HepG2 (cell line): Measurements from ENCODE around the gene PIM1. TPM values are rescaled to one million over a fixed set of nuclear protein-coding genes. Genes with fewer than 3 reads are reported as not detected.

Experiments used
- ATAC-seq: fragments of 200-7000 bp; cut with Tn5 transposase; 3 replicates; pipeline ENCODE4 v1.9.1; 2020; ENCODE audit warnings: mild to moderate bottlenecking, moderate library complexity
- BruUV-seq: library from RNA; stranded (reverse); fragments of 400-500 nt; replicated peaks from 2 replicates; lab custom pipeline; 2021; lab: Mats Ljungman, UMichigan
- CTCF ChIA-PET: fragments of 300-600 bp; formaldehyde crosslinking; extraction: SDS; loops from one replicate; lab custom pipeline; 2021; ENCODE audit warnings: low total read pairs, inconsistent platforms, low intra/inter-chr PET ratio; lab: Yijun Ruan, JAX
- POLR2A ChIA-PET: fragments of 350-600 bp; sonication (Branson Sonifier 250); formaldehyde crosslinking; loops from one replicate; lab custom pipeline; 2020; ENCODE audit warnings: antibody characterized with exemption, inconsistent platforms; lab: Yijun Ruan, JAX
- DNase-seq: peaks from one replicate; pipeline ENCODE4 v3.0.0-alpha.2; 2015; ENCODE audit warnings: low spot score
- FAIRE-seq: peaks from 3 replicates; lab custom pipeline; 2011; peaks lifted over from hg19 to GRCh38; lab: Jason Lieb, UNC
- H2AFZ ChIP-seq: one replicate; pipeline ENCODE4 v1.6.1; 2011; ENCODE audit warnings: low read length, inconsistent platforms
- H3K27ac ChIP-seq: fragments of 300-600 bp; 3 replicates; pipeline ENCODE4 v1.8.0; 2011; ENCODE audit warnings: mixed run types, mild to moderate bottlenecking, mixed read lengths, low read length, inconsistent platforms; ENCODE audit not compliant: insufficient read depth; ENCODE audit errors: extremely low read length
- H3K27me3 ChIP-seq, 2 experiments: fragments of 200-600 bp in 1 of 2; 2 replicates in 1 of 2; 3 replicates in 1 of 2; pipeline versions ENCODE4 v1.6.0 to v1.8.0; 2011; ENCODE audit warnings: low read length in 2 of 2, mild to moderate bottlenecking in 2 of 2, moderate library complexity in 2 of 2, inconsistent platforms in 1 of 2; ENCODE audit not compliant: insufficient read depth in 2 of 2, control insufficient read depth in 1 of 2
- H3K36me3 ChIP-seq, 2 experiments: fragments of 200-600 bp in 1 of 2; replicated peaks in 1 of 2; 2 replicates in 1 of 2; 3 replicates in 1 of 2; pipeline versions ENCODE4 v1.5.1 to v1.8.0; 2011; ENCODE audit warnings: low read length in 2 of 2, inconsistent platforms in 1 of 2; ENCODE audit not compliant: insufficient read depth in 2 of 2, control insufficient read depth in 1 of 2
- H3K4me1 ChIP-seq: 2 replicates; pipeline ENCODE4 v1.5.1; 2012; ENCODE audit warnings: low read length, inconsistent platforms; ENCODE audit not compliant: insufficient read depth
- H3K4me2 ChIP-seq: 2 replicates; pipeline ENCODE4 v1.6.0; 2011; ENCODE audit warnings: low read depth, low read length, inconsistent platforms
- H3K4me3 ChIP-seq, 3 experiments: fragments of 200-600 bp in 1 of 3; sonication (generic), shearing (Covaris generic) in 1 of 3; replicated peaks in 1 of 3; 2 replicates each; pipeline ENCODE4 v1.5.1; 2011 to 2016; ENCODE audit warnings: low read length in 3 of 3, inconsistent platforms in 2 of 3, low read depth in 2 of 3, mild to moderate bottlenecking in 2 of 3, control low read depth in 1 of 3, mixed read lengths in 1 of 3; ENCODE audit not compliant: insufficient read depth in 1 of 3
- H3K79me2 ChIP-seq: one replicate; pipeline ENCODE4 v1.6.1; 2011; ENCODE audit warnings: low read length, inconsistent platforms; ENCODE audit not compliant: insufficient read depth
- H3K9ac ChIP-seq: 2 replicates; pipeline ENCODE4 v1.6.0; 2011; ENCODE audit warnings: mild to moderate bottlenecking, low read depth, low read length, inconsistent platforms; ENCODE audit not compliant: insufficient read depth
- H3K9me3 ChIP-seq: 2 replicates; pipeline ENCODE4 v1.5.1; 2012; ENCODE audit warnings: mild to moderate bottlenecking, low read length
- H4K20me1 ChIP-seq: 2 replicates; pipeline ENCODE4 v1.6.0; 2011; ENCODE audit warnings: inconsistent platforms, mild to moderate bottlenecking, low read length, moderate library complexity; ENCODE audit not compliant: insufficient read depth
- AGO1 ChIP-seq: fragments of 200-400 bp; formaldehyde crosslinking; IDR thresholded peaks from 2 replicates; pipeline ENCODE4 v1.6.1; 2017; ENCODE audit warnings: mild to moderate bottlenecking, low read depth, low read length, moderate library complexity; ENCODE audit not compliant: poor library complexity, severe bottlenecking
- ELF1 ChIP-seq: sonication (generic); formaldehyde crosslinking; IDR thresholded peaks from 2 replicates; pipeline ENCODE4 v1.4.0; 2020; ENCODE audit warnings: missing genetic modification reagents
- GFI1 ChIP-seq: sonication (generic); formaldehyde crosslinking; IDR thresholded peaks from 2 replicates; pipeline ENCODE4 v1.5.0; 2020; ENCODE audit warnings: missing genetic modification reagents, mild to moderate bottlenecking, borderline replicate concordance
- HDAC1 ChIP-seq: sonication (generic); formaldehyde crosslinking; IDR thresholded peaks from 2 replicates; pipeline ENCODE4 v1.5.1; 2020; ENCODE audit warnings: mild to moderate bottlenecking, missing genetic modification reagents
- IRF2 ChIP-seq: IDR thresholded peaks from 2 replicates; pipeline ENCODE4 v1.6.1; 2018; ENCODE audit warnings: missing genetic modification reagents, missing compliant biosample characterization
- RARA ChIP-seq: IDR thresholded peaks from 2 replicates; pipeline ENCODE4 v1.6.1; 2016; ENCODE audit warnings: missing genetic modification reagents, missing compliant biosample characterization
- RFXAP ChIP-seq: sonication (generic); formaldehyde crosslinking; IDR thresholded peaks from 2 replicates; pipeline ENCODE4 v1.4.0; 2020; ENCODE audit warnings: missing genetic modification reagents, borderline replicate concordance
- TCF12 ChIP-seq, 2 experiments: fragments of 450-650 bp in 1 of 2; sonication (generic) in 1 of 2; formaldehyde crosslinking in 1 of 2; IDR thresholded peaks; 2 replicates each; pipeline versions ENCODE4 v1.6.1 to v1.8.0; 2017 to 2022; ENCODE audit warnings: antibody characterized with exemption in 1 of 2, mild to moderate bottlenecking in 1 of 2, missing genetic modification reagents in 1 of 2, moderate library complexity in 1 of 2
- ZFY ChIP-seq: sonication (generic); formaldehyde crosslinking; IDR thresholded peaks from 2 replicates; pipeline ENCODE4 v1.4.0; 2020; ENCODE audit warnings: missing genetic modification reagents
- ZNF562 ChIP-seq: sonication (generic); formaldehyde crosslinking; IDR thresholded peaks from 2 replicates; pipeline ENCODE4 v1.8.0; 2022; ENCODE audit warnings: missing genetic modification reagents, borderline replicate concordance
- ZNF768 ChIP-seq: sonication (generic); formaldehyde crosslinking; IDR thresholded peaks from 2 replicates; pipeline ENCODE4 v1.4.0; 2020; ENCODE audit warnings: missing genetic modification reagents
- ZNF891 ChIP-seq: sonication (generic); formaldehyde crosslinking; IDR thresholded peaks from 2 replicates; pipeline ENCODE4 v1.5.0; 2020; ENCODE audit warnings: mild to moderate bottlenecking, missing genetic modification reagents
- WGBS: methylation state at CpG from one replicate; pipeline ENCODE4 v1.1.6; 2017; ENCODE audit warnings: low lambda C conversion rate; 5-methylcytosine and 5-hydroxymethylcytosine counted together
- in situ Hi-C: cut with HindIII; loops from 2 replicates; pipeline ENCODE4 v1.10.0; 2017; ENCODE audit warnings: low pct_unique_long_range_greater_than_20kb; ENCODE audit not compliant: extremely low pct_ligation_motif_present
- intact Hi-C: fragments of 100-400 bp; cut with micrococcal nuclease; formaldehyde crosslinking; loops from one replicate; pipeline ENCODE4 v1.10.0; 2022; ENCODE audit not compliant: unreplicated experiment
- polyA plus RNA-seq, 8 experiments: library from polyadenylated mRNA; depleted of rRNA in 3 of 8; stranded (reverse) in 7 of 8; unstranded in 1 of 8; fragments of >200 nt; fragmentation: Illumina TruSeq in 4 of 8; extraction: Trizol in 4 of 8; gene quantifications; 2 replicates each; pipeline versions ENCODE4 v1.2.1 to v1.2.3, GENCODE V29; 2011 to 2016; ENCODE audit warnings: low read depth in 4 of 8, missing spikeins in 1 of 8, mixed read lengths in 1 of 8; ENCODE audit not compliant: insufficient read depth in 1 of 8
- total RNA-seq, 5 experiments: library from RNA; depleted of rRNA; stranded (reverse); fragments of >200 nt; fragmentation: Illumina TruSeq; extraction: Trizol; gene quantifications; 2 replicates each; pipeline ENCODE4 v1.2.3, GENCODE V29; 2016; ENCODE audit warnings: low read depth in 1 of 5
- TF ChIP-seq, protein P1 (sequence below): sonication (generic); formaldehyde crosslinking; IDR thresholded peaks from 2 replicates; pipeline ENCODE4 v1.8.0; 2022; ENCODE audit warnings: missing genetic modification reagents, mild to moderate bottlenecking, inconsistent platforms, borderline replicate concordance
- TF ChIP-seq, protein P2 (sequence below): sonication (generic); formaldehyde crosslinking; IDR thresholded peaks from 2 replicates; pipeline ENCODE4 v1.4.0; 2020; ENCODE audit warnings: missing genetic modification reagents
- TF ChIP-seq, protein P3 (sequence below): sonication (generic); formaldehyde crosslinking; IDR thresholded peaks from 2 replicates; pipeline ENCODE4 v1.4.0; 2020; ENCODE audit warnings: missing genetic modification reagents
- TF ChIP-seq, protein P4 (sequence below): IDR thresholded peaks from 2 replicates; pipeline ENCODE4 v1.6.1; 2012; ENCODE audit warnings: low read depth, low read length, improper control_type of control experiment

PIM1 gene
- total and polyA plus RNA-seq, 2 of the 13 experiments (the other 11 are each of a cell fraction or from before 2014, with no cell fraction given): 29.4 to 117 TPM

DNA sequence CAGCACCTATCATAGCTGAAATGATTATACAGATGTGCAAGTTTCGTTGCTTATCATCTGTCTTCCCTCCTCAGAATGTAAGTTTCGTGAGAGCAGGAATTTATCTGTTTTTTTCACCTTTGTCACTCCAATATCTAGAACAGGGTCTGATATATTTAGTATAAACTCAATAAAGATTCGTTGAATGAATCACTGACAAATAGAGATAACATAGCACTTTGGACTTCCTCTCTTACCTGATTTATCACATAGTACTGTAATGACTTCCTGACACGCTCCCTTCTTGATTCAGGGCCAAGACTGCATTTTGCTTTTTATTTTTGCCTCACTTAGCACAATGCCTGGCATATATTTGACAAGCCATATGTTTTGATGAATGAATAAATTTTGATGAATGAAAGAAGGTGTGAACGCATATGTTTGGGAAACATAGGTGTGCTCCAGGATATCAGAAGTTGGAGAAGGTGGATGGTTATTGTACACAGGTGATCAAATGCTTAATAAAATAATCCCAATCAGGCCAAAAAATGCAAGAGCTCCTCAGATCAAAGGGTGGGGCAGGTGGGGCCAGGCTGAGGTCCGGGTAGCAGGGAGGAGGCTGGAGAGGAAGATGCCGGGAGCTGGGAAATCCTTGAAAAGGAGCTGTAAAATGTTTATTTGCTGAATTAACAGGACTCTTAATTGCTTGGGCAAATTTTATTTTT, 33.0 kb downstream of the PIM1 start:
- Histone ChIP-seq H3K4me1 (peaks cover 47% of the 10 kb centered on the region), H3K4me2 (0 out of 2 replicates have a peak overlapping the region, but pooled peaks have one; percentile 11), H4K20me1 (no peaks in the 10 kb centered on the region), H3K27ac (no peak overlapping the region), H3K27me3 (no peaks in the 10 kb centered on the region; a peak in 1 of 5 replicates), H3K4me3 (no peak overlapping the region), H3K9me3 (no peaks in the 10 kb centered on the region), H3K79me2 (no peaks in the 10 kb centered on the region), H2AFZ (no peak overlapping the region), H3K9ac (no peak overlapping the region), H3K36me3 (no peaks in the 10 kb centered on the region)
- intact Hi-C loops (no loop called here), in situ Hi-C loops (no loop called here)
- ChIA-PET POLR2A (interaction anchor here (0.9 to 1.6 kb wide), 3 partner anchors 9 to 129 kb away, joined by 3 to 4 read pairs (median 3); no protein-coding TSS in a partner anchor), CTCF (interaction anchor here (1.4 kb wide), 1 partner anchor 185 kb away, joined by 3 read pairs; no protein-coding TSS in a partner anchor)
- no peak for DNase-seq
- no TSS peak for BruUV-seq
- 17% methylated on average over 7 of the region's 7 CpGs for WGBS
- no peak for ATAC-seq
- FAIRE-seq: no peak
- TF ChIP-seq RFXAP (CRISPR knock-in tag): no peak
- TF ChIP-seq, protein P1, sequence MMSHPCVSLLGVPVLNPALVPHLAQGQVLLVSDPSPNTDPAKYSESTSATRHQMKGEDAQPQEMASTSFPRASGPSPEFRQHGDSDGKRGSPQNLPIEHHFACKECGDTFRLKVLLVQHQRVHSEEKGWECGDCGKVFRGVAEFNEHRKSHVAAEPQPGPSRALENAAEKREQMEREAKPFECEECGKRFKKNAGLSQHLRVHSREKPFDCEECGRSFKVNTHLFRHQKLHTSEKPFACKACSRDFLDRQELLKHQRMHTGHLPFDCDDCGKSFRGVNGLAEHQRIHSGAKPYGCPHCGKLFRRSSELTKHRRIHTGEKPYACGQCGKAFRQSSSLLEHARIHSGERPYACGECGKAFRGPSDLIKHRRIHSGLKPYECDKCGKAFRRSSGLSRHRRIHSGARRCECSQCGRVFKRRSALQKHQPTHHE: no peak
- TF ChIP-seq ZNF562 (CRISPR knock-in tag): no peak
- TF ChIP-seq, protein P2, sequence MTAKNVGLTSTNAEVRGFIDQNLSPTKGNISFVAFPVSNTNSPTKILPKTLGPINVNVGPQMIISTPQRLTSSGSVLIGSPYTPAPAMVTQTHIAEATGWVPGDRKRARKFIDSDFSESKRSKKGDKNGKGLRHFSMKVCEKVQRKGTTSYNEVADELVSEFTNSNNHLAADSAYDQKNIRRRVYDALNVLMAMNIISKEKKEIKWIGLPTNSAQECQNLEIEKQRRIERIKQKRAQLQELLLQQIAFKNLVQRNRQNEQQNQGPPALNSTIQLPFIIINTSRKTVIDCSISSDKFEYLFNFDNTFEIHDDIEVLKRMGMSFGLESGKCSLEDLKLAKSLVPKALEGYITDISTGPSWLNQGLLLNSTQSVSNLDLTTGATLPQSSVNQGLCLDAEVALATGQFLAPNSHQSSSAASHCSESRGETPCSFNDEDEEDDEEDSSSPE (CRISPR knock-in tag): no peak
- TF ChIP-seq, protein P3, sequence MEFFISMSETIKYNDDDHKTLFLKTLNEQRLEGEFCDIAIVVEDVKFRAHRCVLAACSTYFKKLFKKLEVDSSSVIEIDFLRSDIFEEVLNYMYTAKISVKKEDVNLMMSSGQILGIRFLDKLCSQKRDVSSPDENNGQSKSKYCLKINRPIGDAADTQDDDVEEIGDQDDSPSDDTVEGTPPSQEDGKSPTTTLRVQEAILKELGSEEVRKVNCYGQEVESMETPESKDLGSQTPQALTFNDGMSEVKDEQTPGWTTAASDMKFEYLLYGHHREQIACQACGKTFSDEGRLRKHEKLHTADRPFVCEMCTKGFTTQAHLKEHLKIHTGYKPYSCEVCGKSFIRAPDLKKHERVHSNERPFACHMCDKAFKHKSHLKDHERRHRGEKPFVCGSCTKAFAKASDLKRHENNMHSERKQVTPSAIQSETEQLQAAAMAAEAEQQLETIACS (CRISPR knock-in tag): no peak
- TF ChIP-seq RARA (CRISPR knock-in tag): 0 out of 2 replicates have a peak, but pooled peaks have one; percentile 21
- no peak for TF ChIP-seq ZNF768 (CRISPR knock-in tag)
- TF ChIP-seq ELF1 (CRISPR knock-in tag): no peak
- no peak for TF ChIP-seq IRF2 (CRISPR knock-in tag)
- TF ChIP-seq HDAC1 (CRISPR knock-in tag): no peak
- TF ChIP-seq, protein P4, sequence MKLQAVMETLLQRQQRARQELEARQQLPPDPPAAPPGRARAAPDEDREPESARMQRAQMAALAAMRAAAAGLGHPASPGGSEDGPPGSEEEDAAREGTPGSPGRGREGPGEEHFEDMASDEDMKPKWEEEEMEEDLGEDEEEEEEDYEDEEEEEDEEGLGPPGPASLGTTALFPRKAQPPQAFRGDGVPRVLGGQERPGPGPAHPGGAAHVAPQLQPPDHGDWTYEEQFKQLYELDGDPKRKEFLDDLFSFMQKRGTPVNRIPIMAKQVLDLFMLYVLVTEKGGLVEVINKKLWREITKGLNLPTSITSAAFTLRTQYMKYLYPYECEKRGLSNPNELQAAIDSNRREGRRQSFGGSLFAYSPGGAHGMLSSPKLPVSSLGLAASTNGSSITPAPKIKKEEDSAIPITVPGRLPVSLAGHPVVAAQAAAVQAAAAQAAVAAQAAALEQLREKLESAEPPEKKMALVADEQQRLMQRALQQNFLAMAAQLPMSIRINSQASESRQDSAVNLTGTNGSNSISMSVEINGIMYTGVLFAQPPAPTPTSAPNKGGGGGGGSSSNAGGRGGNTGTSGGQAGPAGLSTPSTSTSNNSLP: peak; percentile 30; the same call in 1 of the 2 replicates
- TF ChIP-seq GFI1: 0 out of 2 replicates have a peak, but pooled peaks have one; percentile 24
- TF ChIP-seq ZNF891 (CRISPR knock-in tag): no peak
- TF ChIP-seq AGO1: no peak
- no peak for TF ChIP-seq TCF12 (IDR thresholded peaks at IDR 0.05)
- TF ChIP-seq TCF12 (CRISPR knock-in tag; IDR thresholded peaks at IDR 0.05): no peak
- TF ChIP-seq ZFY (CRISPR knock-in tag): no peak
